GM21576 (cell line): ENCODE results near the gene TMEM61.
"Not testable (repeated sequence)": the region's sequence is repeated elsewhere in the genome, so short reads cannot be mapped to it uniquely, and the experiment has no call there.

Source experiments
- ATAC-seq: cut with Tn5 transposase; IDR thresholded peaks from one replicate; pipeline ENCODE4 v1.9.1; 2021; ENCODE audit warnings: mild to moderate bottlenecking, moderate library complexity; ENCODE audit not compliant: unreplicated experiment

The TMEM61 gene

GRCh38 chr1:54959241-54959640, 21.2 kb upstream of the TMEM61 start:
- ATAC-seq, result no peak

GRCh38 chr1:54962612-54963395, 17.6 kb upstream of the TMEM61 start:
- ATAC-seq, result no peak

- not testable (repeated sequence) for ATAC-seq
These were observed 16.6 kb upstream of the TMEM61 start for GRCh38 chr1:54963829-54964228.

- ATAC-seq, result peak; percentile 71
These were observed 14.6 kb upstream of the TMEM61 start for GRCh38 chr1:54965624-54966340.

- no peak for ATAC-seq
These were observed 13.1 kb upstream of the TMEM61 start for GRCh38 chr1:54967372-54967771.

- no peak for ATAC-seq
These were observed 11.9 kb upstream of the TMEM61 start for GRCh38 chr1:54968551-54968950.

- ATAC-seq, result no peak
These were observed 10.5 kb upstream of the TMEM61 start for GRCh38 chr1:54969879-54970278.

- ATAC-seq, result no peak
These were observed 9.5 kb upstream of the TMEM61 start for GRCh38 chr1:54970901-54971300.

- peak; percentile 72 for ATAC-seq
These were observed 9.1 kb upstream of the TMEM61 start for GRCh38 chr1:54971317-54971791.

- no peak for ATAC-seq
These were observed 8.0 kb upstream of the TMEM61 start for GRCh38 chr1:54972436-54972835.

GRCh38 chr1:54973205-54973921, 7.1 kb upstream of the TMEM61 start:
- no peak for ATAC-seq

GRCh38 chr1:54975356-54976108, 4.9 kb upstream of the TMEM61 start:
- no peak for ATAC-seq

- no peak for ATAC-seq
These were observed 3.7 kb upstream of the TMEM61 start for GRCh38 chr1:54976747-54977146.

- ATAC-seq, result no peak
These were observed 2.7 kb upstream of the TMEM61 start for GRCh38 chr1:54977533-54978297.

GRCh38 chr1:54978528-54979326, 1.7 kb upstream of the TMEM61 start:
- ATAC-seq, result no peak

GRCh38 chr1:54979327-54979891, 1.0 kb upstream of the TMEM61 start:
- ATAC-seq, result no peak

GRCh38 chr1:54980046-54980527, 341 bp upstream of the TMEM61 start:
- no peak for ATAC-seq

GRCh38 chr1:54981466-54981865, 1.0 kb downstream of the TMEM61 start:
- ATAC-seq, result no peak

- ATAC-seq, result no peak
These were observed 2.3 kb downstream of the TMEM61 start for GRCh38 chr1:54982739-54983138.
